Measurements from ENCODE around the gene GEMIN2.

DNA sequence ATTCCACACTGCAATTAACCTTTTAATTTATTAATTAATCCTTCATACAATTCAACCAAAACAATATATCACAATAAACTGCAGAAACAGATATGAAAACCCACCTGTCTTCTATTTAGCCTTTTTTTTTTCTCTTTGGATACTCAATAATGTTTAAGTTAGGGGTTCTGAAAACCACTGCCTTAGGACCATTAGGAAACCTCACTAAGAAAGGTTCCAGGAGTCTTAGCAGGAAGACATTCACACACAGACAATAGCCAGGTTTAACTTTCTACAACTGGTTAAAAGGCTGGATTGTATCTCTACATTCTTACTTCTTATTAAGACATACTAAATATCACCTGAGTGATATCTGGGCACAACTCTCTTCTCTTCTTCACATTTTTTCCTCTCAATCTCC lies 14.4 kb upstream of the GEMIN2 start:
- TF ChIP-seq, protein P1, sequence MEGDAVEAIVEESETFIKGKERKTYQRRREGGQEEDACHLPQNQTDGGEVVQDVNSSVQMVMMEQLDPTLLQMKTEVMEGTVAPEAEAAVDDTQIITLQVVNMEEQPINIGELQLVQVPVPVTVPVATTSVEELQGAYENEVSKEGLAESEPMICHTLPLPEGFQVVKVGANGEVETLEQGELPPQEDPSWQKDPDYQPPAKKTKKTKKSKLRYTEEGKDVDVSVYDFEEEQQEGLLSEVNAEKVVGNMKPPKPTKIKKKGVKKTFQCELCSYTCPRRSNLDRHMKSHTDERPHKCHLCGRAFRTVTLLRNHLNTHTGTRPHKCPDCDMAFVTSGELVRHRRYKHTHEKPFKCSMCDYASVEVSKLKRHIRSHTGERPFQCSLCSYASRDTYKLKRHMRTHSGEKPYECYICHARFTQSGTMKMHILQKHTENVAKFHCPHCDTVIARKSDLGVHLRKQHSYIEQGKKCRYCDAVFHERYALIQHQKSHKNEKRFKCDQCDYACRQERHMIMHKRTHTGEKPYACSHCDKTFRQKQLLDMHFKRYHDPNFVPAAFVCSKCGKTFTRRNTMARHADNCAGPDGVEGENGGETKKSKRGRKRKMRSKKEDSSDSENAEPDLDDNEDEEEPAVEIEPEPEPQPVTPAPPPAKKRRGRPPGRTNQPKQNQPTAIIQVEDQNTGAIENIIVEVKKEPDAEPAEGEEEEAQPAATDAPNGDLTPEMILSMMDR (IDR thresholded peaks at IDR 0.05), result no peak
- TF ChIP-seq POLR2A (IDR thresholded peaks at IDR 0.05), result no peak
